Measurements from ENCODE around the gene MAP2K1. TPM values are rescaled to one million over a fixed set of nuclear protein-coding genes. Genes with fewer than 3 reads are reported as not detected.
"Not testable (repeated sequence)": the region's sequence is repeated elsewhere in the genome, so short reads cannot be mapped to it uniquely, and the experiment has no call there.

Gene MAP2K1
- 10 to 100 TPM; 48.8 to 55.7 (median 50.0) TPM for polyA plus RNA-seq (ENCODE audit: insufficient read length in 3 of 3)

- peak; percentile 90 to 94 (median 93) for DNase-seq (ENCODE audit: low read depth in 3 of 3, low spot score in 2 of 3)
Observed at GRCh38 chr15:66386204-66387123, at the start of gene MAP2K1. Gene MAP2K1 (plus strand): TSS chr15:66386912. CDS start chr15:66387348, 436 bp downstream.

- DNase-seq (ENCODE audit: low read depth in 3 of 3, low spot score in 2 of 3) = not testable (repeated sequence)
Observed at GRCh38 chr15:66348530-66348929, 38.2 kb upstream of the MAP2K1 start.

- DNase-seq (ENCODE audit: low read depth in 3 of 3, low spot score in 2 of 3) = no peak
Observed at GRCh38 chr15:66356077-66356358, 30.7 kb upstream of the MAP2K1 start.

- peak; percentile 79 to 92 (median 87) for DNase-seq (ENCODE audit: low read depth in 3 of 3, low spot score in 2 of 3)
Observed at GRCh38 chr15:66356359-66357236, 30.1 kb upstream of the MAP2K1 start, which contains the start of gene TIPIN. Gene TIPIN (minus strand): TSS chr15:66356685. CDS start chr15:66352947, 3,738 bp downstream.

- DNase-seq (ENCODE audit: low read depth in 3 of 3, low spot score in 2 of 3) = no peak
Observed at GRCh38 chr15:66359740-66360139, 27.0 kb upstream of the MAP2K1 start.

GRCh38 chr15:66361745-66362460 is 24.8 kb upstream of the MAP2K1 start:
- DNase-seq (ENCODE audit: low read depth in 3 of 3, low spot score in 2 of 3) = not testable (repeated sequence)

- no peak for DNase-seq (ENCODE audit: low read depth in 3 of 3, low spot score in 2 of 3)
Observed at GRCh38 chr15:66362776-66363175, 23.9 kb upstream of the MAP2K1 start.

- DNase-seq (ENCODE audit: low read depth in 3 of 3, low spot score in 2 of 3) = no peak
Observed at GRCh38 chr15:66364944-66365528, 21.7 kb upstream of the MAP2K1 start.

GRCh38 chr15:66369773-66370651 is 16.7 kb upstream of the MAP2K1 start:
- DNase-seq (ENCODE audit: low read depth in 3 of 3, low spot score in 2 of 3) = no peak

GRCh38 chr15:66374179-66374578 is 12.5 kb upstream of the MAP2K1 start:
- no peak for DNase-seq (ENCODE audit: low read depth in 3 of 3, low spot score in 2 of 3)

GRCh38 chr15:66378814-66379430 is 7.8 kb upstream of the MAP2K1 start:
- DNase-seq (ENCODE audit: low read depth in 3 of 3, low spot score in 2 of 3) = no peak

- DNase-seq (ENCODE audit: low read depth in 3 of 3, low spot score in 2 of 3) = not testable (repeated sequence)
Observed at GRCh38 chr15:66381376-66381775, 5.3 kb upstream of the MAP2K1 start.

- DNase-seq (ENCODE audit: low read depth in 3 of 3, low spot score in 2 of 3) = no peak
Observed at GRCh38 chr15:66387163-66388042, 691 bp downstream of the MAP2K1 start.

GRCh38 chr15:66388043-66388363 is 1.3 kb downstream of the MAP2K1 start:
- no peak for DNase-seq (ENCODE audit: low read depth in 3 of 3, low spot score in 2 of 3)

- DNase-seq (ENCODE audit: low read depth in 3 of 3, low spot score in 2 of 3) = no peak
Observed at GRCh38 chr15:66388576-66388975, 1.9 kb downstream of the MAP2K1 start.

GRCh38 chr15:66389098-66389858 is 2.6 kb downstream of the MAP2K1 start:
- no peak for DNase-seq (ENCODE audit: low read depth in 3 of 3, low spot score in 2 of 3)

- DNase-seq (ENCODE audit: low read depth in 3 of 3, low spot score in 2 of 3) = no peak
Observed at GRCh38 chr15:66389859-66390381, 3.2 kb downstream of the MAP2K1 start.

All from right renal cortex interstitium (tissue), 3 donors.